Stimulated activated CD4-positive, alpha-beta T cell treated with anti-CD3 and anti-CD28 coated beads, Interleukin-15, amount 100 ng/mL, for 24 hours (primary cell): ENCODE measurements around the gene FAM76B.

Experiments
- DNase-seq: peaks from one replicate; pipeline ENCODE4 v3.0.0-alpha.2; 2020

Gene FAM76B

GRCh38 chr11:95791709-95792033, 2.1 kb upstream of the FAM76B start:
- DNase-seq = no peak

- DNase-seq = peak; percentile 67
Observed at GRCh38 chr11:95790933-95791708, 1.5 kb upstream of the FAM76B start.

- DNase-seq = peak; percentile 97
Observed at GRCh38 chr11:95790123-95790932, 746 bp upstream of the FAM76B start, which contains the start of gene CEP57. CEP57 (plus strand) TSS chr11:95790498; CDS start chr11:95790699, 201 bp downstream.

- peak; percentile 46 for DNase-seq
Observed at GRCh38 chr11:95788921-95789505, 569 bp downstream of the FAM76B start.

GRCh38 chr11:95780544-95780943, 9.0 kb downstream of the FAM76B start:
- no peak for DNase-seq

GRCh38 chr11:95778699-95779098, 10.9 kb downstream of the FAM76B start:
- no peak for DNase-seq

- no peak for DNase-seq
Observed at GRCh38 chr11:95776859-95777258, 12.7 kb downstream of the FAM76B start.

- DNase-seq = no peak
Observed at GRCh38 chr11:95768521-95768920, 21.1 kb downstream of the FAM76B start.

DNA sequence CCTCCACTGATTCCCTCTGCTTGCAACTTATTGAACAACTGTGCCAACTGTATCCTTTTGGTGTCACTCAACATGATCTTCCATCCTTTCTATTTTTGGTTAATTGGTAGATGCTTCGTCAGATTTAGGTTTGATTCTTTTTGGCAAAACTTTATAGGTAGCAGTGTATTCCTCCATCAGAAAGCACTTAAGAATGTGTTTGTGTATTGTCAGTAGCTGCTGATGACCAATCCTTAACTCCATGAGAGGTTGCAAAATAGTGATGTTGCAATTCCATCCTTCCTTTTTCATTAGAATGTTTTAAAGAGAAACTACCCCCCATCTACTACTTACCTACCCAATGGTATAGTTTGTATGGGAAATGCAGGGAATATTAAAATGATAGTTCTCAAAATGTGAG, 22.1 kb downstream of the FAM76B start:
- no peak for DNase-seq

- DNase-seq = no peak
Observed at GRCh38 chr11:95766701-95767100, 22.9 kb downstream of the FAM76B start.

- no peak for DNase-seq
Observed at GRCh38 chr11:95764267-95764898, 25.2 kb downstream of the FAM76B start.

GRCh38 chr11:95762534-95762933, 27.0 kb downstream of the FAM76B start:
- no peak for DNase-seq

GRCh38 chr11:95760941-95761340, 28.6 kb downstream of the FAM76B start:
- no peak for DNase-seq

GRCh38 chr11:95751515-95751914, 38.1 kb downstream of the FAM76B start:
- DNase-seq = no peak

GRCh38 chr11:95750101-95750500, 39.5 kb downstream of the FAM76B start:
- no peak for DNase-seq

DNA sequence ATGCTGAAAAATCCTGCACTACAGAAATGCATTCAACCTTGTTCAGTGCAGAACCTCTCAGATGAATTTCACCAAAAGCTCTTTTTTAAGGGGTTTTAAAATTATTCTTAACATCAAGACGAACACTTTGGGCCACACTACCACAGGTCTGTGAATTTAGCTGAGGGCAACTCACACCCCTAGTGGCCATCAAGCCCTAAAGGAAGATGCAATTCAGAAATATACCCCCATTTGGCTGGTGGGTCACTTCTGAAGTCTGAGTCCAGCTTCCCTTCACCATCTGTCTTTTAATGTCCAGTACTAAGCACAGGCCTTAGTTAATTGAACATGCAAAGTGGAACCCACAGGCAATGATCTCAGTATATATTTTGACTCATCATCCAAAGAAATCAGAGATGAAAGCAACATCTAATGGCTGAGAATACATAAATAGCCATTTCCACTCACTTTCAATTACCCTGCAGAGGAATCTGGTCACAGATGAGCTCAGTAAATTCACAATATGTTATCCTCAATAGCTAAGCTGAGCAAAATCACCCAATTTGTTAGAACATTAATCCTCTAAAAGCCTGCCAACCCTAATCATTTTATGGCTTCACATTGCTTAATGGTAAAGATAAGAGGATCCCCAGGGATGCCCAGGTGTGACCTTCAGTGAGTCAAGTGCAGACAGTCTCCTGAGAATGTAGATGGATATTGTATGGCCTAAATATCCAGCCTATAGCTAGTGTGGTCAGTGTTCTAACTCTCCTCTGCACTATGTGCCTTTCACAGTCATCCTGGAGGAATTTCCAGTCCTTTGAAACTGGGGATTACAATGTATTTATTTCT, 50.3 kb downstream of the FAM76B start:
- DNase-seq = no peak

DNA sequence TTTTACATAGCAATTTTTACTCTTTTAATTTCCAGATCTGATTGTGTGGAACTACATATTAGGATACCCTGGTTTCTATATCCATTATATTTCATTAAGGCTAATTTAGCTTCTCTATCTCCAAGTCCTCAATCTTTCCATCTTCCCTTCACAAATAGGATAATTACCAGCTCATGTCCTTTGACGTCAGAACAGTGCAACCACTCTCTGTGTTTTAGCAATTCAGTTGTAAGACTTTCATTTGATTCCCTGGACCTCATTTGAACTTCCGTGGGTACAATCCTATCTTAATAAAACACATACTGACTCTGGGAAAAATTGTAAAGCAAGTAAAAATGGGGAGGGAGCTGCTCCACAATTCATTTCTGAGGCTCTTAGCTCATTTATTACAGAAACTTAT, 52.8 kb downstream of the FAM76B start:
- no peak for DNase-seq

- DNase-seq = no peak
Observed at GRCh38 chr11:95736355-95736754, 53.2 kb downstream of the FAM76B start.

- DNase-seq = no peak
Observed at GRCh38 chr11:95734009-95734572, 55.5 kb downstream of the FAM76B start.

- no peak for DNase-seq
Observed at GRCh38 chr11:95732930-95733602, 56.5 kb downstream of the FAM76B start.

DNA sequence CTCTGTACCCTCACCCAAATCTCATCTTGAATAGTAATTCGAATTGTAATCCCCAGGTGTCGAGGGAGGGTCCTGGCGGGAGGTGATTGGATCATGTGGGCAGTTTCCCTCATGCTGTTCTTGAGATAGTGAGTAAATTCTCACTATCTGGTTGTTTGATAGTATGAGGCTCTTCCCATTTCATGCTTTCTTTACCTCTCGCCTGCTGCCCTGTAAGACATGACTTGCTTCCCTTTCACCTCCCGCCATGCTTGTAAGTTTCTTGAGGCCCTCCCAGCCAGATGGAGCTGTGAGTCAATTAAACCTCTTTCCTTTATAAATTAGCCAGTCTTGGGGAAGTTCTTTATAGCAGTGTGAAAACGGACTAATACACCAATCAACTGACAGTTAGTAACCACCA, 60.1 kb downstream of the FAM76B start:
- DNase-seq = no peak

DNA sequence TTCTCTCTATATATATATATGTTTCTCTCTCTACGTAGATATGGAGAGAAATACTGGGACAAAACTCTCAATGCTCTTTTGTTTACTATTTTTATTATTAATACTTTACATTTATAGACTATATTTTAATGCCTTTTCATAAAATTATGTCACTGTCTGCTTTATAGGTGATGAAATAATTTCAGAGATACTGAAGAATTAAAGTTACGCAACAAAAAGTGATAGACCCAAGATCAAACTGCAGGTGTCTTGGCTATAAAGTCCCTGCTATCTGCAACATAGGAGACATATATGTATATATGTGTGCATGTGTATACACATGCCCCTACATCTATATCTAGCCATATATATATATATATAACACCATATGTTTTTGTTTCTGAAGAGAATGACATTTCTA, 60.8 kb downstream of the FAM76B start:
- no peak for DNase-seq
